Measurements from ENCODE around the gene ZNF599.

Gene ZNF599

DNA sequence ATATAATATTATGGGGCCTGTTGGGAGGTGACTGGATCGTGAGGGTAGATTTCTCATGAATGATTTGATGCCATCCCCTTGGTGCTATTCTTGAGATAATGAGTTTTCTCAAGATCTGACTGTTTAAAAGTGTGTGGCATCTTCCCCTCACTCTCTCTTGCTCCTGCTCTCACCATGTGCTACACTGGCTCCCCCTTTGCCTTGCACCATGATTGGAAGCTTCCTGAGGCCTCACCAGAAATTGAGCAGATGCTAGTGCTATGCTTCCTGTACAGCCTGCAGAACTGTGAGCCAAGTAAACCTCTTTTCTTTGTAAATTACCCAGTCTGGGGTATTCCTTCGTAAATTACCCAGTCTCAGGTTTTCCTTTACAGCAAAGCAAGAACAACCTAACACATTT is 1.8 kb upstream of the ZNF599 start:
- peaks cover 17% of the 10 kb centered on the region for H3K4me1 Mint-ChIP-seq (ENCODE audit: low read depth)
- no peaks in the 10 kb centered on the region for H3K9me3 Mint-ChIP-seq (ENCODE audit: low read depth)
- H3K4me3 Mint-ChIP-seq, result no peak overlapping the region
- no peaks in the 10 kb centered on the region for H3K27me3 Mint-ChIP-seq
- H3K27ac Mint-ChIP-seq, result no peak overlapping the region
- H3K36me3 Mint-ChIP-seq, result peaks cover 8% of the 10 kb centered on the region

DNA sequence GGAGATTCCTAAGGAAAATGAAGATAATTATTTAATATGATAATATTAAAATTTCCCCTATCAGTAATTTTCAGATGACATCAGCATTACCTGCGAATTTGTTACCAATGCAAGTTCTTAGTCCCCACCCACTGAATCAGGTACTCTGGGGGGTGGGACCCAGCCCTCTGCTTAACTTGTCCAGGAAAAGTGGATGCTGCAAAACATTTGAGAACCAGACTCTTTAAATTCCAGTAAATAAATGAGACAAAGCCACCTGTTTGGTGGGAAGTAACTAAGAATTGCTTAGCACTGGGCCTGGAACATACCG is 495 bp upstream of the ZNF599 start:
- Mint-ChIP-seq H3K27me3 (no peaks in the 10 kb centered on the region), H3K36me3 (peaks cover 8% of the 10 kb centered on the region), H3K4me3 (peak overlapping the region; percentile 94), H3K4me1 (ENCODE audit: low read depth) (peaks cover 17% of the 10 kb centered on the region), H3K9me3 (ENCODE audit: low read depth) (no peaks in the 10 kb centered on the region), H3K27ac (peak overlapping the region; percentile 93)

GRCh38 chr19:34767951-34768350 is 5.1 kb downstream of the ZNF599 start:
- H3K4me1 Mint-ChIP-seq (ENCODE audit: low read depth), result peaks cover 13% of the 10 kb centered on the region
- H3K36me3 Mint-ChIP-seq, result peaks cover 40% of the 10 kb centered on the region
- H3K9me3 Mint-ChIP-seq (ENCODE audit: low read depth), result peaks cover 17% of the 10 kb centered on the region
- no peaks in the 10 kb centered on the region for H3K27me3 Mint-ChIP-seq
- H3K27ac Mint-ChIP-seq, result no peak overlapping the region
- H3K4me3 Mint-ChIP-seq, result no peak overlapping the region

DNA sequence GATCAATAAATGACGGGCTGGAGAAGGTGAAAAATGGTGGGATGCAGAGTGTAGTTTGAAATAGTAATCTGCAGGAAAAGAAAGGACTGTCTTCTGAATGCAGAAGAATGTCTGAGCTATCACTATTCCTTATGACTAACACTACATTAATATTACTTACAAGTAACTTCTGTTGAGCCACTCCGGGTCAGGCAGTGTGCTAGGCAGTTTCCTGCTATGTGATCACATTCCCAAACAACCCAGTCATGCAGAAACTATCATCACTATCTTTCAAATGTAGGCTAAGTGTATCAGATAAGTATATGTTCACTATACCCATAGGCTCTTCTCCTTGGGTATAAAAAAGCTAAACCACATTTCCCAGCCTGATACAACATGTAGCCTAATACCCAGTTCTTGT is 6.6 kb downstream of the ZNF599 start:
- Mint-ChIP-seq H3K27me3 (no peaks in the 10 kb centered on the region), H3K27ac (no peak overlapping the region), H3K4me1 (ENCODE audit: low read depth) (peaks cover 2% of the 10 kb centered on the region), H3K4me3 (no peak overlapping the region), H3K36me3 (peaks cover 53% of the 10 kb centered on the region), H3K9me3 (ENCODE audit: low read depth) (peaks cover 30% of the 10 kb centered on the region)

GRCh38 chr19:34759218-34759917 is 13.6 kb downstream of the ZNF599 start:
- Mint-ChIP-seq H3K36me3 (peaks cover 59% of the 10 kb centered on the region), H3K9me3 (ENCODE audit: low read depth) (peaks cover 33% of the 10 kb centered on the region), H3K4me3 (no peak overlapping the region), H3K27me3 (no peaks in the 10 kb centered on the region), H3K4me1 (ENCODE audit: low read depth) (no peaks in the 10 kb centered on the region), H3K27ac (no peak overlapping the region)

GRCh38 chr19:34757441-34757840 is 15.6 kb downstream of the ZNF599 start:
- no peaks in the 10 kb centered on the region for H3K27me3 Mint-ChIP-seq
- no peak overlapping the region for H3K27ac Mint-ChIP-seq
- no peak overlapping the region for H3K4me3 Mint-ChIP-seq
- peaks cover 35% of the 10 kb centered on the region for H3K9me3 Mint-ChIP-seq (ENCODE audit: low read depth)
- H3K4me1 Mint-ChIP-seq (ENCODE audit: low read depth), result no peaks in the 10 kb centered on the region
- peaks cover 54% of the 10 kb centered on the region for H3K36me3 Mint-ChIP-seq

GRCh38 chr19:34744896-34745690 is 27.9 kb downstream of the ZNF599 start:
- Mint-ChIP-seq H3K4me1 (ENCODE audit: low read depth) (no peaks in the 10 kb centered on the region), H3K4me3 (no peak overlapping the region), H3K9me3 (ENCODE audit: low read depth) (peaks cover 44% of the 10 kb centered on the region), H3K36me3 (peaks cover 53% of the 10 kb centered on the region), H3K27me3 (no peaks in the 10 kb centered on the region), H3K27ac (no peak overlapping the region)

DNA sequence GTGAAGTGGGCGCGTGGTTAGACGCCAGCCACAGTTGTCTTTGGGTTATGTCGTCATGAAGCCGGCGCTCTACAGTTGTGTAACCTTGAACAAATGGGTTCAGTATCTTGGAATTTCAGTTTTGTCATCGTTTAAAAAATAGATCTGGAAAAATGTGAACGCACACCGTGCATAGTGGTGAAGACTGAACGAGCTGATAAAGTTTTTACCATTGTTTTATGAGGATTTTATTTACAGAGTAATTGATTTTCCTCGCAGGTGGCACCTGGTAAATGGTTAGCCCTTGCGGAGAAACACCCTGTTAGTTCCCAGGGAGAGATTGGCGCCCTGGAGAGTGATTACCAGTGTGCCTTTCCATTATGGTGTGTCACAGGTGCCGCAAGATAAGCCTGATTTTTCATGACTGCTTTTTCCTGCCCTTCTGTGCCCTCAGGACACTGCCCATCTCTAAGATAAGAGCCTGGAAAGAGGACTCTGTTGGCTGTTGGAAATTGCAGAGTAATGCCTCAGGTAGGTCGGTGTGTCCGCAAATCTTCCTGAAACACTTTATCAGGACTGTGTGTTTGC is 38.4 kb downstream of the ZNF599 start:
- Mint-ChIP-seq H3K27me3 (peaks cover 2% of the 10 kb centered on the region), H3K9me3 (ENCODE audit: low read depth) (peaks cover 9% of the 10 kb centered on the region), H3K4me3 (peak overlapping the region; percentile 97), H3K36me3 (peaks cover 26% of the 10 kb centered on the region), H3K27ac (peak overlapping the region; percentile 99), H3K4me1 (ENCODE audit: low read depth) (peaks cover 25% of the 10 kb centered on the region)

DNA sequence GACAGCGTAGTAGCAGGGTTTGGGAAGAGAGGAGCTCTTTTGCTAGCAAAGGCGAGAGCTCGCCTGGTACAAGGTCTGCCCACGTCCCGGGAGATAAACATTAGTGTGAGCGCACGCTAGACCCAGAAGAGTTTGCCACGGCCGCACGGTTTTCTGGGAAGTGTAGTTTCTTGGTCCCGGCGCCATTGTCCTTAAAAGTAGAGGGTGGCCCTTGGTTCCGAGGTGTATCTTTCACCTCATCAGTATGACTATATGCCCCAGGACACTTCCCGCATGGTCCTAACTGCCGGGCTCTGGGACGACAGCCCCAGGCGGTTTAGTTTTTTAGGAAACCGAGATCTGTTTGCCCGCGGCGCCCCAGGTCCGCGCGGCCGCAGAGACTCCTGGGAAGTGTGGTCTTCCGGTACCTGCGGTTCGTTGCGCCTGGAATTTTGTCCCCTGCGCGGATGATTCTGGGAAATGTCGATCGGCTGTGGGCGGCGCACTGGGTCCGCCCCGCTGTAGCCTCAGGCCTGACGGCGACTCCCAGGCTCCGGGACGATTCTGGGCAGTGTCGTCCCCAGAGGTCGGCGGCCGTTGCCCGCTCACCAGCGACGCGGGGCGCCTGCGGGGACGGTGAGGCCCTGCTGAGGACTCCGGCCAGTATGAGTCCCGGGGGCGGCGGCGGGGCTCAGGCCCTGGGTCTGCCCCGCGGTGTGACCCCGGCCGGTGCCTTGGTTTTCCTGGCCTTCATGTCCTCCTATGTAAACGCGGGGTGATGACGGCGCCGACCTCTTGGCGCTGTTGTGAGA is 39.1 kb downstream of the ZNF599 start, which contains the start of gene ZNF181:
Gene ZNF181 (plus strand): TSS at position 498 of the 791 bp plus-strand sequence. CDS start 795 bp downstream, outside the sequence.
- H3K4me1 Mint-ChIP-seq (ENCODE audit: low read depth), result peaks cover 25% of the 10 kb centered on the region
- H3K27ac Mint-ChIP-seq, result peak within 1 kb of the TSS; percentile 99
- H3K36me3 Mint-ChIP-seq, result peaks cover 22% of the 10 kb centered on the region
- peak within 1 kb of the TSS; percentile 97 for H3K4me3 Mint-ChIP-seq
- H3K9me3 Mint-ChIP-seq (ENCODE audit: low read depth), result peaks cover 5% of the 10 kb centered on the region
- peaks cover 2% of the 10 kb centered on the region for H3K27me3 Mint-ChIP-seq

GRCh38 chr19:34733266-34733745 is 39.7 kb downstream of the ZNF599 start:
- Mint-ChIP-seq H3K27ac (peak overlapping the region; percentile 99), H3K36me3 (peaks cover 18% of the 10 kb centered on the region), H3K4me3 (peak overlapping the region; percentile 97), H3K4me1 (ENCODE audit: low read depth) (peaks cover 25% of the 10 kb centered on the region), H3K27me3 (peaks cover 2% of the 10 kb centered on the region), H3K9me3 (ENCODE audit: low read depth) (peaks cover 5% of the 10 kb centered on the region)

DNA sequence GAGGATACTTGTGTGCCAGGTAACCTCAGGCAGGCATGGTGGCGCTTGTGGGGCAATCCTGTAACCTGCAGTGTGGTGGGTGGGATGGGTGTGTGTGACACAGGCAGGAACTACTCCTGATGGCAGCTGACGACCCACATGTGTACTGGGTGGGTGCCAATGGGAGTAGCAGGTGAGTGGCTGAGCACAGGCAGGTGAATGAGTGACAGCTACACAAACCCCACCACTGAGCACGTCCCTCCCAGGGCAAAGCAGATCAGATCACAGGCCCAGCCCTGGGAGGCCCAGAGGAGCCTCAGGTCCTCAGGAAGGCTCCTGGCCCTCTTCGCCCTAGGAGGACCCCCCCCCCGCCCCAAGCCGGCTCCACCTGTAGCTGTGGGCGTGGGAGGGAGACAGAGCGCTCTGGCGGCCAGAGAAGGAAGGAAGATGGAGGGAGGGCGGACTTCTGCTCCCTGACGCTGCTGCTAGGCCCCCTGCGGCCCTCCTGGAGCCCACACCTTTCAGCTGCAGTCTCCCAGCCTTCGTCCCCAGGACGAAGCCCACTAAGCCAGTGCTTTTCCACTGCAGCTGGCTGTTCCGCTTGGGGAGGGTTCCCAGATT is 40.3 kb downstream of the ZNF599 start:
- peaks cover 4% of the 10 kb centered on the region for H3K27me3 Mint-ChIP-seq
- peaks cover 5% of the 10 kb centered on the region for H3K9me3 Mint-ChIP-seq (ENCODE audit: low read depth)
- H3K4me1 Mint-ChIP-seq (ENCODE audit: low read depth), result peaks cover 25% of the 10 kb centered on the region
- H3K4me3 Mint-ChIP-seq, result peak overlapping the region; percentile 52
- H3K27ac Mint-ChIP-seq, result peak overlapping the region; percentile 28
- H3K36me3 Mint-ChIP-seq, result peaks cover 15% of the 10 kb centered on the region

DNA sequence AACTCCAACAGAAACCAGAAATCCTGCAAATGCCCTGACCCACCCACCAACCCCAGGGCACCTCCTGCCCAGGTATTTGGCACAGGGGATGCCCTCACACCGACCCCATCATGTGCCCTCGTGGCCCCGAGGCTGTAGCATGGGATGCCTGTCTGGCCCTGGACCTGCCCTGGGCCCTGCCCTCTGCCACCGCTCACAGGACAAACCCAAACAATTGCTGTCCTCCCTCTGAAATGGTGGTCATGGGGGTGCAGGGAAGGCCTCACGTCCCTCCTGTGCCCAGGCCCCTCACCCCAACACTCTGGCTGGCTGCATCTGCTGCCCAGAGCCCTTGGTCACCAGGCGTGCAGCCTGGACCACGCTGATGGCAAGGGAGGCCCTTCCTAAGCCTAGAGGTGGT is 41.1 kb downstream of the ZNF599 start:
- Mint-ChIP-seq H3K4me1 (ENCODE audit: low read depth) (peaks cover 25% of the 10 kb centered on the region), H3K27me3 (peaks cover 6% of the 10 kb centered on the region), H3K9me3 (ENCODE audit: low read depth) (peaks cover 5% of the 10 kb centered on the region), H3K27ac (no peak overlapping the region), H3K36me3 (peaks cover 12% of the 10 kb centered on the region), H3K4me3 (no peak overlapping the region)

GRCh38 chr19:34731019-34731829 is 41.8 kb downstream of the ZNF599 start:
- Mint-ChIP-seq H3K36me3 (peaks cover 8% of the 10 kb centered on the region), H3K4me3 (no peak overlapping the region), H3K9me3 (ENCODE audit: low read depth) (peaks cover 5% of the 10 kb centered on the region), H3K27me3 (peaks cover 12% of the 10 kb centered on the region), H3K4me1 (ENCODE audit: low read depth) (peaks cover 25% of the 10 kb centered on the region), H3K27ac (no peak overlapping the region)

GRCh38 chr19:34725400-34725799 is 47.6 kb downstream of the ZNF599 start:
- H3K9me3 Mint-ChIP-seq (ENCODE audit: low read depth), result no peaks in the 10 kb centered on the region
- H3K27ac Mint-ChIP-seq, result no peak overlapping the region
- peaks cover 26% of the 10 kb centered on the region for H3K27me3 Mint-ChIP-seq
- no peak overlapping the region for H3K4me3 Mint-ChIP-seq
- no peaks in the 10 kb centered on the region for H3K4me1 Mint-ChIP-seq (ENCODE audit: low read depth)
- no peaks in the 10 kb centered on the region for H3K36me3 Mint-ChIP-seq

Measured in activated naive CD8-positive, alpha-beta T cell (primary cell).